Measurements from ENCODE around the gene GRB10. TPM values are rescaled to one million over a fixed set of nuclear protein-coding genes. Genes with fewer than 3 reads are reported as not detected.

Gene GRB10
- total RNA-seq, 1 experiment from 2014 or later, result 0.10 TPM

DNA sequence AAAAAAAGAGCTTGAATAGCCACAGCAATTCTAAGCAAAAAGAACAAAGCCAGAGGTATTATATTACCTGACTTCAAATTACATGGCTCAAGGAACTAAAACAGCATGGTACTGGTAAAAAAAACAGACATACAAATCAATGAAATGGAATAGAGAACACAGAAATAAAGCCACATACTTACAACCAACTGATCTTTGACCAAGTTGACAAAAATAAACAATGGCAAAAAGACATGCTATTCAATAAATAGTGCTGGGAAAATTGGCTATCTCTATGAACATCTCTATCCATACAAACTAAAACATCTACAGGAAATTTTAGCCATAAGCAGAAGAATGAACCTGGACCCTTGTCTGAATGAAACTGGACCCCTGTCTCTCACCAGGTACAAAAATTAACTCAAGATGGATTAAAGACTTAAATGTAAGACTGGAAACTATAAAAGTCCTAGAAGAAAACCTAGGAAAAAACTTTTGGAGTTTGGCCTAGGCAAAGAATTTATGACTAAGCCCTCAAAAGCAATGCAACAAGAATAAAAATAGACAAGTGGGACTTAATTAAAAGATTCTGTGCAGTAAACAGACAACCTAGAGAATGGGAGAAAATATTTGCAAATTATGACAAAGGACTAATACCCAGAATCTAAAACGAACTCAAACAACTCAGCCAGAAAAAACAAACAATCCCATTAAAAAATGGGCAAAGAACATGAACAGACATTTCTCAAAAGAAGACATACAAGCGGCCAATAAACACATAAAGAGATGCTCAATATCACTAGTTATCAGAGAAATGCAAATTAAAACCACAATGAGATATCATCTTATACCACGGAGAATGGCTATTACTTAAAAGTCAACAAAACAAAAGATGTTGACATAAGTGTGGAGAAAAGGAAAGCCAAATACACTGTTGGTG lies 144.7 kb downstream of the GRB10 start:
- peak; percentile 20 for DNase-seq (ENCODE audit: low read depth)

DNA sequence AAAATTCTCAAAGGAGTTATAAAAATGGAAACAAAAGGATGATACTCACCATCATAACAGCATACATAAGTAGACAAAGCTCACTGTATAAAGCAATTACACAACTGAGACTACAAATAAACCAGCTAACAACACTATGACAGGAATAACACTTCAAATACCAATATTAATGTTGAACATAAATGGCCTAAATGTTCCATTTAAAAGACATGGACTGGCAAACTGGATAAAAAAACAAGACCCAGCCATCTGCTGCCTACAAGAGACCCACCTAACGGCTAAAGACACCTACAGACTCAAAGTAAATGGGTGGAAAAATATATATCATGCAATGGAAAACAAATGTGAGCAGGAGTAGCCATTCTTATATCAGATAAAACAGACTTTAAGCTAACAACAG lies 148.3 kb downstream of the GRB10 start:
- DNase-seq (ENCODE audit: low read depth), result no peak

DNA sequence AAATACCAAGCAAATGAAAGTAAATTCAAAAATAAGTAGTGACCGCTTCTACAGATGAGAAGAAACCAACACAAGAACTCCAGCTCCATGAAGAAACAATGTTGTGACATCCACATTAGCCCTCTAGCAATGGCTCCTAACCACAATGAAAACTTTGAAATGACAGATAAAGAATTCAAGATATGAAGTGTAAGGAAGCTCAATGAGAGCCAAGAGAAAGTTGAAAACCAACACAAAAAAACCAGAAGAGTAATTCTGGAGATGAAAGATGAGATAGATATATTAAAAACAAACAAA lies 149.3 kb downstream of the GRB10 start:
- peak; percentile 24 for DNase-seq (ENCODE audit: low read depth)

DNA sequence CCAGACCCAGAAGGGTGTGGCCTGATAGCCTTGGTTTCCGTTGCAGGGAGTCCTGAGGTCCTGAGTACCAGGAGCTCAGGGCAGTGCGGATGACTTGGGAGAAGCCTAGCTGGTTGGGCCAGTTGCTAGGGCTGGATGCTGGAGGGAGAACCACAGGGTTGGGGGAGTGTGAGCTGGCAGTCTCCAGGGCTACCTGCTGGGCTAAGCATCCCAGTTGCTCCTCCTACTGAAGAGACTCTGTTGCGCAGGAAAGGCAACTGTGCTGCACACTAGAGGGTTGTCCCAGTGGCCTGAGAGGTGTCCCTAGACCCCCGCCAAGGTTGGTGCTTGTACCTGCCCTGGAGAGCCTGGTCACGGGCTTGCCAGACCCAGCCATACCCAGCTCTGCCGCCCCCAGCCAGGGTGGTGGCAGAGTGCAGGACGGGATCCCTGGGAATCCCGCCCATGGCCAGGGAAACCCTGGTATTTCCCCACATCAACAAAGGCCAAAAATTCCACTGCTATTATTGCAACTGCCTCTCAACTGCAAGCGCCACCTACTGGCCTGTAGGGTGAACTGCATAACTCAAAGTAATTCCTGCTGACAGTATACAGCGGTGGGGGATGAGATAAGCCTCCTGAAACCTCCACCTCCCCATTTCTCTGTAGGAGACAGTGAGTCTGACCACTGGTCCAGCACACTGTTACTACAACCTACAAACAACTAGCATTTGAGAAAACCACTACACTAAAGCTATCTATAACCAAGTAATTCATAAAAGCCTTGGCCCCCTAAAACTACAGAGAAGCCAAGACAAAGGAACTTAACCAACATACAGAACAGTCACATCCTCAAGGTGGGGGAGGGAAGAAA lies 149.9 kb downstream of the GRB10 start:
- peak; percentile 59 for DNase-seq (ENCODE audit: low read depth)

DNA sequence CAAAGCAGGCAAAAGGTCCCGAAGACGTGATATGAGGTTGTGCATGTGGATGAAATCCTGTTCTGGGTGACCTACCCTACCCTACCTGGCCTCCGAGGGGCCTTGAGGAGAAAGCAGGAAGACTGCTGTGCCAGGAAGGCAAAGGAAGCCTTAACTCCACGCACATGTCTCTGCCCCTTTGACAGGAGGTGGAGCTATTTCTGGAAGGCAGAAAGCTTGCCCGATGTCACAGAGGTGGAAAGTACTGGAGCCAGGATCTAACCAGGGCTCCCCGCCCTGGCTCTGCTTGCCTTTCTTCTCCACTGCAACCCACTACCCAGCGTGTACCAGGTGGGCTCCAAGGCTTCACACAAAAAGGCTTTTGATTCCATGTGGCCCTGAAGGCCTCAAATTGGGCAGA lies 151.1 kb downstream of the GRB10 start:
- no peak for DNase-seq (ENCODE audit: low read depth)

DNA sequence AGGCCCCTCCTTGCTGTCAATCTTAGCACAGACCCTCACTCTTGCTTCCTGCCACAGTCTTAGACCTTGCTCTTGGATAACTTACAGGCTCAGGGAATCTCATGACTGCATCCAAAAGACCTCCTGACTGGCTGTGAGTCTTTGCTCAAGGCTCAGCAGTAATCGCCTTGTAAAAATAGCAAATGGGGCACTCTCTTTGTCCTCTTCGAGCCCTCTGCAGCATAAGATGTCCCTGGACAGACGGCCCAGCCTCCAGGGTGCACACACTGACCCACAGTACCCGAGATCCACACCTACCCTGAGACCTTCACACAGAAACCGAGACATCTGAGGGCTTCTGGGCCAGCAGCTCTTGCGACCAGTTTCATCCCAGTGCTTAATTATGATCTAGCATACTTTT lies 151.6 kb downstream of the GRB10 start:
- DNase-seq (ENCODE audit: low read depth), result no peak

DNA sequence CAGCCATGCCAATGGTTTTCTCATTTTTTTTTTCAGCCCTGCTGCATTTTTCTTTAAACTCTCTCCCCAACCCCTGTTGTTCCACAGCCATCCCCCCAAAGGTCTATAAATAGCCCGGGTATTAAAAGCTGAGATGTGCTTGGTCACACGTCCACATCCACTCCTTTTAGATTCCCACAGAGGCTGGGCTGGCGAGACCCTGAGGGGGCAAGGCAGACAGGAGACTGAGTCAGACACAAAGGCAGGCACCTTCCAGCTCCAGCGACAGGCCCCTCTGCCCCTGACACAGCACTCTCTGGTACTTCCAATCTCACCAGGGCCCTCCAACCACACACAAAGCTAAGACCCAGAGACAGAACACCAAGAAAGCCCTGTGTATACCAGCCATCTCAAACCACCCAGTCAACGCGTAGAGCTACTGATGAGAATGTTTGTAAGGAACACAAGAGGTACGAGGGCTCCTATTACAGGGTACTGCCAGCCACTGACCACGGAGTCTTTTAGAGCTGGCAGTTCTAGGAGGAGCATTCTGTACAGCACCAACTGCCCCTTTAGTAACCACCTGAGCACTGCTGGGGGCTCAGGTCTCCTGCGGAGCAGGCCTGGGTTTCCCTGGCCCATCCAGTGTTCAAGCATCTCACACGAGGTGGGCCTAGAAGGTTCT lies 153.3 kb downstream of the GRB10 start:
- no peak for DNase-seq (ENCODE audit: low read depth)

DNA sequence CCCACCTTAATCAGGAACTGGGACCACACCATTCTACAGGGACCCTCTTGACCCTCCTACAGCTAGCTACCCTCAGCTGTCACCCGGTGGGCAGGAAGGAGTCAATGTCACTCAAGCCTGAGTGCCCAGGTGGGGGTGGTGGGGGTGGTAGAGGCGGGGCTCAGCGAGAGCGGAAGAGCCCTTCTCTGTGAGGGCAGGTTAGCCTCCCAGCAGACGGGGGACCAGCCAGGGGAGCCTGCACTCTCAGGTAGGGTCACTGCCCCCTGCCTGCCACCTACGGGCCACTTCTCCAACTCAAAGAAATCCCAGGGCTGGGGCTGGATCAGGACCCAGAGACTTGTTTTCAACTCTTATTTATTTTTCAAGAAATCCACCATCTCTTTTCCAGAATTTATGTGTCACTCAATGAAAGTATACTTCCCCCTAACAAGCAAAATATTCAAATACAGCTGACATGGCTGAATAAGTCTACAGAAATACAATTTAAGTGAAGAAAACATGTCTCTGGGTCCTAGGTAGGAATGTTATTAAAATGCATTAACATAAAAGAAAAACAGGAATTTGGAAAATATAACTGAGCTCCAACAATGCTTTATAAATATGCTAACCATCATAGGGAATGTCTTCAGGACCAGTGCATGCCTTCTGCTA lies 154.1 kb downstream of the GRB10 start:
- no peak for DNase-seq (ENCODE audit: low read depth)

DNA sequence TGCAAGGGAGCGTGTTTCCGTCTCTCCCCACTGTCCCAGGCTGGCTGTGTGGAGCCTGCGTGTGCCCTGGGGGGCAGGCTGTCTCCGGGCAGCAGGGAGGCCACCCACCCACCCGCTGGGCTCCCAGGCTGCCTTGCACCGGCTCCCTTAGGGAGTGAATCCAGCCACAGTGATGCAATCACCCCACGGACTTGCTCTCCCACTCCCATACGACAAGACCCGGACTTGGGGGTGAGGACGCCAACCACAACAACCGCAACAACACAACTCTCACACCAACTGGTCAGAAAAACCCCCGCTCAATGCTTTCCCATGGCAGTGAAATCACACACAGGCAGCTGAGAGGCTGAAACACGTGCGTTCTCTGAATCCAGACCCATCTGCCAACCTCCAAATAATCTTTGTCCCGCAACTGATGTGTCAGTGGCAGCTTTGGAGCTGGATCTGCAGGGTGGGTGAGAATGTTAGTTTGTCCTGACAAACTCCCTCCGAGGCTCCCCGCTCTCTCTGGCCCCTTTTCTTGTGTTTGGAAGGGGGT lies 154.8 kb downstream of the GRB10 start:
- DNase-seq (ENCODE audit: low read depth), result no peak

DNA sequence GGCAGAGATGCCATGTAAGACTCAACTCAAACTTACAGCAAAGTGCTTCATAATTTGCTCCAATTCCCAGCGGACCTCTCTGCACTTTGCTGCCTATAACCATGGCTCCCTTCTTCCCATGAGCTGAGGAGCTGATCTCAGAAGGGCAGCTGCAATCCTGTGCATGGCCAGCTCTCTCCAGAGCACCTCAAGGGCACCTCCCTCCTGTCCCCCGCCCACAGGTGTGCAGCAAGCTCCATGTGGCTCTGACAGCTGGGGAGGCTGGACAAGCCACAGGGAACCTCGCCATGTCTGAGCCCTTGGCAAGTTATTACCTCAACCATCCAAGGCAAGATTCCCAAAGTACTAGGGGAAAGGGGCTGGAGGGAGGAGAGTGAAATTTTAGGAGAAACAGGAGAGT lies 156.4 kb downstream of the GRB10 start:
- no peak for DNase-seq (ENCODE audit: low read depth)

DNA sequence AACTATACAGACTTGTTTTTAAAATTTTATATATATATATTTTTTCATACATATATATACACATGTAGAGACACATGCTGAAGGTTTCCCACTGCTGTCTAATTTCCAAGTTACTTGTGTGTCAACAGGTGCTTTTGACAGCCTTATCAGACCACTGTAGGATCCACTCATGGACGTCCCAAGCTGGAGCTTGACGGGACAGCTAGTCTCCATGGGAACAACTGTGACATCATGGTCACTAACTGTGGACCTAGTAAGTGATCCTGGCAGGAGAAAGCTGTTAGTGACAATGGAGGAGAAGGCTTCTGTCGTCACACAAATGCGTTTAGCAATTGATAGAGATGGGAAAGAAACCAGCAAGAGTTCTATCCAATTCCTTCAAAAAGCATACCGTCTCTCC lies 157.3 kb downstream of the GRB10 start:
- DNase-seq (ENCODE audit: low read depth), result no peak

DNA sequence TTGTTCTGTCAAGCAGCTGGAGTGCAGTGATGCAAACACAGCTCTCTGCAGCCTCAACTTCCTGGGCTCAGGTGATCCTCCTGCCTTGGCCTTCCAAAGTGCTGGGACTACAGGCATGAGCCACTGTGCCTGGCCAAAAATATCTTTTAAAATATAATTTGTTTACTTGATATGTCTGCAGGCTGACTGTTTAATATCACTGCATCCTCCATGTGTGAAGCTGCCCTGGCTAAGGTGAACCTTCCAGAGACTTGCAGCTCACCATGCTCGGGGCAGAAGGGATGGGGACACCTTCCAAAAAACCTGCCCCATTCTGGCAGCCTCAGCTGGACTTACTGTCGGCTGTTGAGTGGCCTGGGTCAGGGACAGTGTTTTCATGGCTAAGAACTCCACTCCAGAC lies 159.9 kb downstream of the GRB10 start:
- DNase-seq (ENCODE audit: low read depth), result no peak

DNA sequence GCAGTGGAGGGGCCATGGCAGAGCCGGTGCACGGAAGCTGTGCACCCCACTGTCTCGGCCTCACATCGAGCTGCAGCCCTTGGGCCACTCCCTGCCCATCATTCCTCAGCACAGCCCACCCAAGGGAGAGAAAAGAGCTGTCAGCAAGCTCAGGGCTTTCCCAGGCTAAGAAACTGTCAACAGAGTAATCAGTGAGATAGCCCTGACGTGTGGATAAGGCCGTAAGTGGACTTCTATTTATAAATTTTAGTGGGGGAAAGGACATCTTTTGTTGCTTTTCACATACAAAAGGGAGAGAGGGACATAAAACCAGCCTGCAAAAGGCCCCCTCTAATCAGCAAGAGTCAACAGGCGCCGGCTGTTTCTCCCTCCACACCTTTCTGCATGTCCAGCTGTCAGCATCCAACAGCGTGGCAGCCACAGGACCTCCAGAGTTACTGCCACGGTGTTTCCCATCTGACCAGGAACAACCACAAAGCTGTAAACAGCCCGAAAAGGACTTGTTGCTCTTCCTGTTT lies 160.7 kb downstream of the GRB10 start:
- DNase-seq (ENCODE audit: low read depth), result no peak

DNA sequence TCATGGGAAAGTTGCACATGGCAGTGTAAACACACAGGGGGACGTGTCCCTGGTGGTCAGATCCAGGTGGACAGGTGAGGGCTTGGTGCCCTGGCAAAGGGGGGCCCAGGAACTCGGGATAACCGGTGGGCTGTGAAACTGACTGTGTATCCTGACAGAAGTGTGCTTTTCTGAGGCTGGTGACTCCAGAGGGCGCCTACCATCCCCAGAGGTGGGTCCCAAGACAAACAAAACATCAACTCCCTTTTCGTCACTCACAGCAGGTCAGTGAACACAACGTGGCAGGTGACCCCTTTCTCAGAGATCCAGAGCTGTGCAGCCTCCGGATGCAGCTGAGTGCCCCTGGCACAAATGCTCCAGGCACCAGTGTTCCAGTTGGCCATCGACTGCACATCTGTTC lies 161.5 kb downstream of the GRB10 start:
- DNase-seq (ENCODE audit: low read depth), result no peak

DNA sequence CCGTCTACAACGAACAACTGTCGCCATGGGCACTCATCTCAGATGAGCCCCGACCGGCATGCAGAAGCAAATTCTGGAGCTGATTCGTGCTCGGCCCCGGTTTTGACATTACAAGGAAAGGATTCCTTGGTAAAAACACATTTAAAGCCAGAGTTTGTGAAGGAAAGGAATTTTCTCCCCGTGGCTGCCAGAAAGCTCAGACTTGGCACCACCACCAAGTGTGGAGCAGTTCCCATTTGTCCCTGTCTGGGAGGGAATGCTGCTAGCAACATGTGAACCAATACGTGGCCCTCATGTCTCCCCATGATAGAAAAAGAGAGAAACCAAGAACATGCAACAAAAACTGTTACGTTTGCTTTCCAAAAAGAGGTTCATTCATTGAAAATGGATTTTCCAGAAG lies 162.3 kb downstream of the GRB10 start:
- DNase-seq (ENCODE audit: low read depth), result no peak

DNA sequence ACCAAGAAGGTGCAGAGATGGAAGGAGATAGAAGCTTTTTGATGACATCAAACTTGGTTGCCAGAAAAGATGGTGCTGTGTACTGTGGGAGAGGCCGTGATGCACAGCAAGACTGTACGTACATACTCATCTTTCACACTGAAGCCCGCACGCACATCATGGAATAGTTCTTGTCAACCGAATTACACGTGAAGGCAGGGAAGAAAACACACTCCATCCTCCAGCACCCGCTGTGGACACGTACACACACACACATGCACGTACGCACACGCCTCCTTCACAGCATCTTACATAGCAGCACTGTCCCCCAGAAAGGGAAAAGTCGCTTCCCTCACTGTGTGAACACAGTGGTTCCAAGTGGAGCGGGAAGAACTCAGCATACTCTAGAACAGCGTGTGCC lies 163.0 kb downstream of the GRB10 start:
- DNase-seq (ENCODE audit: low read depth), result no peak

DNA sequence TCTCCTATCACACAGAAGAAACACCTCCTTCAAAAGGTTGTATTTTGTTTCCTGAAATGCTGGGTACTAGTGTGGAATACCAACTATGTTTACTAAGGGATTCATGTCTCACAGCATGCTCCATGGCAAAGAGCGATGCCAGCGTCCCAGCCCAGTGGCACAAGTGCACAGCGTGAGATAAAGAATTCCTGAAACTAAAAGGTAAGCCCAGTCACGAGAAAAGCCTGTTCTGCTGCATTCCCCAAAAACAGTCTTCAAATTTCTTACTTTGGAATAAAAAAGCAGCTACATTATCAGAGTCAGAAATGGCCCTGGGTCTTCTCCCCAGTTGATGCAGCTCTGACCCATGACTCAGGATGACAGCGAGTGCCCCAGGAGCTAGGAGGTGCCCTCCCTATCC lies 164.4 kb downstream of the GRB10 start:
- DNase-seq (ENCODE audit: low read depth), result no peak

DNA sequence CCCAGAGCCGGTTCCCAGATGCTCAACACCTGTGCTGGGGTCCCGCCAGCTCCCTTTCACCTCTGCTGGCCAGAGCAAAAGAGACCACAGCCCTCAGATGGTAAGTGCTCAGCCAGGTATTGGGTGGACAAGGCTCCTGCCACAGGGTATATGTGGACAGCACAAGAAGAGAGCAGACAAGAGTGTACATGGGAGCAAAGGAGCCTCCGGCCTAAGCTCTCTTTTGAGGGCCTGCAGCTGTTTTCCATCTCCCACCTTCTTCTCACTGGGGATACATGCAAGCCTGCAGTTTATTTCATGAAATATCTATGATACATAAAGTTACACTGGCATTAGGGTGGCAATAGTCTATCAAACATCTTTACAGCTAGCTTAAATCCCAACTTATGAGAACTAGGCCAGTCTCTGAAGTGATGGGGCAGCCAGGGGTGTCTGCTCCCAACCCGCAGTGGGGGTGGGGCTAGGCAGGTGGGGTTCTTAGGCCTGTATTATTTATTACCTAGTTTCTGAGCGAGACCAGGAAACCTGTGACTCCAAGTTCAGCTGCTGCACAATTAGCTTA lies 167.1 kb downstream of the GRB10 start:
- DNase-seq (ENCODE audit: low read depth), result no peak

DNA sequence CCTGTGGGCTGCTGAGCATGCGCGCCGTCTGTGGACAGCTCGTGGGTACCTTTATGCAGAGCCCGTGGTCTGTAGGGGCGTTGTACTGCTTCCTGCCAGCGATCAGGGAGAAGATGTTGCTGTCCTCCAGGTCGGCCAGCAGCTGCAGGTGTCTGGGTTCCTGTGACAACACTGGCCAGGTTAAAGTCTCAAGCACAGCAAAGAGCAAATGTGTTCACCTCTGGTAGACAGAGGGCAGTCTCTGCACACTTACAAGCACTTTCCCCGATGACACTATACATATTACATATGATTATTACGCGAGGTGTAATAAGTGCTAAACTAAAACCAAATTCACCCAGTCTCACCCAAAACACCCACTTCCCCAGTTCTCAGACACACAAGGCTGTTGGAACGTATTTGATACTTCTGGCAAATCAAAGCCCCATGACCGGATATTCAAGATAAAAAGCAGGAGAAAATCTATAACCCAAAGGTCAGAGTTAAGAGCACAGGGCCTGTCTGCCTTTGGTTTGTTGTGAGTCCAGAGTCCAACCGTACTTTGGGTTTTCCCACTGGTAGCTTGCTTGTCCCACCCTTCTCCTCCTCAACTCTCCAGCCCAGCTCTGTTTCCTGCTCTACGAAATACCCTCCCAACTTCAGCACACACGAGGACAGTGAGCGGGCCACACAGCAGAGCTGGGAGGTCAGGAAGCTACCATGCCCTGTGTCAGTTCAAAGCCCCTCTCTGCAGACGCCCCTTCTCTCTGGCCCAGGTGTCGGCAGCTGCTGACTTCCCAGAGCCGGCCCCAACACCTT lies 167.8 kb downstream of the GRB10 start:
- no peak for DNase-seq (ENCODE audit: low read depth)

DNA sequence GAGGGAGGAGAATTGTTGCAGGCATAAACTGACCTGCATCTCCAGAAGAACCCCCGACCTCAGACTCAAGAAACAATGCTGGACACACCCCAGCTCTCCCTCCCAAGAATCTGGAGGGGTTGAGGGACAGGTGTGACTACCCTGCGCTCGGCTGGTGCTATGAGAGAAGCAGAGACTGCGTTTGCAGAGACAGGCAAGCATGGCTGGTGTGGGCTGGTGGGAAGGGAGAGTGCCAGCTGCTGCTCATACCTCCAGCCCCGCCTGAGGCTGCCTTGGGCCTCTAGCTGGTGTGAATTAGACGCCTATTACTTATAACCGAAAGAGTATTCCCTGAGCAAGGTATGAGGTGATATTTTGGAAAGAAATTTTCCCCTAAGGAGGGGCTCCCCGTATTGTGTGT lies 169.2 kb downstream of the GRB10 start:
- DNase-seq (ENCODE audit: low read depth), result no peak
